ENCODE data around the gene SMPDL3B. TPM values are rescaled to one million over a fixed set of nuclear protein-coding genes. Genes with fewer than 3 reads are reported as not detected.

The SMPDL3B gene
- total RNA-seq, 1 experiment from 2014 or later: 31.6 TPM

DNA sequence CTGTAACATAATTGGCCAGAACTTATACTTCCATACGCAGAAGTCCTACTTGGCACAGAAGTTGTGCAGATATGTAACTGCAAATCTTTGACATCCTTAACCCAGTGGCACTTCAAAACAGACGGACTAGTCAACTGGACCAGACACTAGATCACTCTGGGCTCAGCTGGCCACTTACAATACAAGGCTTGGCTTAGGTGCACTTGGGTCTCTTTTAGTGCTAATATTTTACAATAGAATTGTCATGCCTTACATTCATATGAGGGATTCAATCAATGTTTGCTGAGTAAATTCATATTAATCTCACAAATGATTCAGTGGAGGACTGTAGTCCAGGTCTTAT, 45.0 kb downstream of the SMPDL3B start (continued):
- TF ChIP-seq CTCF (IDR thresholded peaks at IDR 0.05) (no peak), MYBL2 (CRISPR knock-in tag; IDR thresholded peaks at IDR 0.05) (no peak), NR2C2 (CRISPR knock-in tag; IDR thresholded peaks at IDR 0.05) (no peak), RELA (CRISPR knock-in tag; IDR thresholded peaks at IDR 0.05; ENCODE audit: borderline replicate concordance) (no peak)

DNA sequence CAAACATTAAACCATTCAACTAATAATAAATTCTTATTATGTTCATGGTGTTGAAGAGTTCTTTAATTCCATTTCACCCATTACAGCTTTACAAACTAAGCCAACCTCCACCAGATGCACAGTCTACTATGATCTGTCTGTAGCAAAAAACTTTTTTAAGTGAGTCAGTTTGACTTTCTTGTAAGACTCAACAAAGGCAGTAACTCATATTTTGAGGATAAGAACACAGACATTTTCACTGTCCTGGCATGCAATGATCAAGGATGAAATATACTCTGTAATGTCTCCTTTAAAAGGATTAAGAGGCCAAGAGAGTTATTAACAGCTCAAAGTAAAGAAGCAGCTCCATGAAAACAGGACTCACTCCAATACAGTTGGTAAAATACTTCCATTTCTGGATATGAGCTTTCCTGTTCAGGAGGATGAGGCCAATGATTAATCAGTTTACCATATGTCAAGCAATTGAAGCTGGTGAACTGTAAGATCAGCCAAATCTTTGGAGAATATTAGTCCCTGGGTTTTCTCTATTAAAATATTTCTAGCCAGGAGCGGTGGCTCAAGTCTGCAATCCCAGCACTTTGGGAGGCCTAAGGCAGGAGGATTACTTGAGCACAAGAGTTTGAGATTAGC, 45.5 kb downstream of the SMPDL3B start:
- ChIA-PET POLR2A (no interaction called here), CTCF (interaction anchor here (1.4 to 4.2 kb wide), 4 partner anchors 20 to 122 kb away, joined by 3 to 19 read pairs (median 6); partner anchors contain the start of gene XKR8)
- DNase-seq (ENCODE audit: low spot score) (no peak), ATAC-seq (no peak)
- Mint-ChIP-seq H3K27ac (no peak overlapping the region), H3K9me3 (no peaks in the 10 kb centered on the region), H3K4me1 (no peaks in the 10 kb centered on the region), H3K36me3 (no peaks in the 10 kb centered on the region; the same call in none of the 2 replicates), H3K4me3 (no peak overlapping the region), H3K27me3 (ENCODE audit: low read depth) (no peaks in the 10 kb centered on the region)
- TF ChIP-seq NFATC4 (CRISPR knock-in tag; IDR thresholded peaks at IDR 0.05): no peak
- no peak for TF ChIP-seq E2F1 (CRISPR knock-in tag; IDR thresholded peaks at IDR 0.05)
- TF ChIP-seq NR2C2 (CRISPR knock-in tag; IDR thresholded peaks at IDR 0.05): no peak
- no peak for TF ChIP-seq FOXK1 (CRISPR knock-in tag; IDR thresholded peaks at IDR 0.05)
- TF ChIP-seq ESRRA (CRISPR knock-in tag; IDR thresholded peaks at IDR 0.05; ENCODE audit: borderline replicate concordance): no peak
- TF ChIP-seq CREB1 (CRISPR knock-in tag; IDR thresholded peaks at IDR 0.05): no peak
- TF ChIP-seq ZNF232 (CRISPR knock-in tag; IDR thresholded peaks at IDR 0.05): no peak
- TF ChIP-seq TCF7 (CRISPR knock-in tag; IDR thresholded peaks at IDR 0.05; ENCODE audit: low read depth): no peak
- no peak for TF ChIP-seq EMX1 (CRISPR knock-in tag; IDR thresholded peaks at IDR 0.05)
- TF ChIP-seq, protein P1, sequence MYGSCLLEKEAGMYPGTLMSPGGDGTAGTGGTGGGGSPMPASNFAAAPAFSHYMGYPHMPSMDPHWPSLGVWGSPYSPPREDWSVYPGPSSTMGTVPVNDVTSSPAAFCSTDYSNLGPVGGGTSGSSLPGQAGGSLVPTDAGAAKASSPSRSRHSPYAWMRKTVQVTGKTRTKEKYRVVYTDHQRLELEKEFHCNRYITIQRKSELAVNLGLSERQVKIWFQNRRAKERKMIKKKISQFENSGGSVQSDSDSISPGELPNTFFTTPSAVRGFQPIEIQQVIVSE (CRISPR knock-in tag; IDR thresholded peaks at IDR 0.05; ENCODE audit: borderline replicate concordance): no peak
- TF ChIP-seq, protein P2, sequence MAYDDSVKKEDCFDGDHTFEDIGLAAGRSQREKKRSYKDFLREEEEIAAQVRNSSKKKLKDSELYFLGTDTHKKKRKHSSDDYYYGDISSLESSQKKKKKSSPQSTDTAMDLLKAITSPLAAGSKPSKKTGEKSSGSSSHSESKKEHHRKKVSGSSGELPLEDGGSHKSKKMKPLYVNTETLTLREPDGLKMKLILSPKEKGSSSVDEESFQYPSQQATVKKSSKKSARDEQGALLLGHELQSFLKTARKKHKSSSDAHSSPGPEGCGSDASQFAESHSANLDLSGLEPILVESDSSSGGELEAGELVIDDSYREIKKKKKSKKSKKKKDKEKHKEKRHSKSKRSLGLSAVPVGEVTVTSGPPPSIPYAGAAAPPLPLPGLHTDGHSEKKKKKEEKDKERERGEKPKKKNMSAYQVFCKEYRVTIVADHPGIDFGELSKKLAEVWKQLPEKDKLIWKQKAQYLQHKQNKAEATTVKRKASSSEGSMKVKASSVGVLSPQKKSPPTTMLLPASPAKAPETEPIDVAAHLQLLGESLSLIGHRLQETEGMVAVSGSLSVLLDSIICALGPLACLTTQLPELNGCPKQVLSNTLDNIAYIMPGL (CRISPR knock-in tag; IDR thresholded peaks at IDR 0.05): no peak

DNA sequence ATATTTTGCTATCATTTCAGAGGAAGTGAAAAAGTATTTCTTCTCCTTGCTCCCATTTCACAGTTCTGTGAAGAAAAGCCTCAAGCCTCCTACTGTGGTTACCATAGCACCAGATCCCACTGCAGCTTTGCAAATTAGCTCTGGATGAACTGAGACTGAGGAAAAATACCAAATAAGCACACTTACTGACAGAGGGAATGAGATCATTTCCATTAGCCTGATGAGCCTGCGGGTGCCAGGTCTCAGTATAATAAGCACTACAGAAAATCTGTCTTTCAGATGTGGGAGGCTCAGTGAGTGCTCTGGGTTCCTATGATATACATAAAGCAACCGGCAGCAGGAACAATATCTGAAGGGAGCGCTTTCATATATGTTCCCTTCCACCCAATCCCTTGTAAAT, 46.3 kb downstream of the SMPDL3B start:
- ATAC-seq (no peak), DNase-seq (ENCODE audit: low spot score) (no peak)
- no peak overlapping the region for H3K4me3 Mint-ChIP-seq
- H3K27me3 Mint-ChIP-seq (ENCODE audit: low read depth): no peaks in the 10 kb centered on the region
- CTCF ChIA-PET: interaction anchor here (0.7 to 4.2 kb wide), 3 partner anchors 21 to 123 kb away, joined by 3 to 19 read pairs (median 4); partner anchors contain the start of gene XKR8
- H3K36me3 Mint-ChIP-seq: no peaks in the 10 kb centered on the region; the same call in none of the 2 replicates
- H3K27ac Mint-ChIP-seq: no peak overlapping the region
- no peaks in the 10 kb centered on the region for H3K4me1 Mint-ChIP-seq
- POLR2A ChIA-PET: no interaction called here
- no peaks in the 10 kb centered on the region for H3K9me3 Mint-ChIP-seq
- TF ChIP-seq JAZF1 (CRISPR knock-in tag; IDR thresholded peaks at IDR 0.05) (no peak), ZNF317 (CRISPR knock-in tag; IDR thresholded peaks at IDR 0.05; ENCODE audit: borderline replicate concordance, low read depth) (no peak), MXD4 (CRISPR knock-in tag; IDR thresholded peaks at IDR 0.05; ENCODE audit: borderline replicate concordance) (no peak), ERG (CRISPR knock-in tag; IDR thresholded peaks at IDR 0.05) (no peak), NFYB (CRISPR knock-in tag; conservative IDR thresholded peaks at IDR 0.05; ENCODE audit: low read depth) (no peak), TEAD4 (CRISPR knock-in tag; IDR thresholded peaks at IDR 0.05) (no peak), ZNF396 (CRISPR knock-in tag; IDR thresholded peaks at IDR 0.05; ENCODE audit: borderline replicate concordance) (no peak)
- TF ChIP-seq, protein P3, sequence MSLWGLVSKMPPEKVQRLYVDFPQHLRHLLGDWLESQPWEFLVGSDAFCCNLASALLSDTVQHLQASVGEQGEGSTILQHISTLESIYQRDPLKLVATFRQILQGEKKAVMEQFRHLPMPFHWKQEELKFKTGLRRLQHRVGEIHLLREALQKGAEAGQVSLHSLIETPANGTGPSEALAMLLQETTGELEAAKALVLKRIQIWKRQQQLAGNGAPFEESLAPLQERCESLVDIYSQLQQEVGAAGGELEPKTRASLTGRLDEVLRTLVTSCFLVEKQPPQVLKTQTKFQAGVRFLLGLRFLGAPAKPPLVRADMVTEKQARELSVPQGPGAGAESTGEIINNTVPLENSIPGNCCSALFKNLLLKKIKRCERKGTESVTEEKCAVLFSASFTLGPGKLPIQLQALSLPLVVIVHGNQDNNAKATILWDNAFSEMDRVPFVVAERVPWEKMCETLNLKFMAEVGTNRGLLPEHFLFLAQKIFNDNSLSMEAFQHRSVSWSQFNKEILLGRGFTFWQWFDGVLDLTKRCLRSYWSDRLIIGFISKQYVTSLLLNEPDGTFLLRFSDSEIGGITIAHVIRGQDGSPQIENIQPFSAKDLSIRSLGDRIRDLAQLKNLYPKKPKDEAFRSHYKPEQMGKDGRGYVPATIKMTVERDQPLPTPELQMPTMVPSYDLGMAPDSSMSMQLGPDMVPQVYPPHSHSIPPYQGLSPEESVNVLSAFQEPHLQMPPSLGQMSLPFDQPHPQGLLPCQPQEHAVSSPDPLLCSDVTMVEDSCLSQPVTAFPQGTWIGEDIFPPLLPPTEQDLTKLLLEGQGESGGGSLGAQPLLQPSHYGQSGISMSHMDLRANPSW (CRISPR knock-in tag; conservative IDR thresholded peaks at IDR 0.05; ENCODE audit: low read depth): no peak
- TF ChIP-seq, protein P4, sequence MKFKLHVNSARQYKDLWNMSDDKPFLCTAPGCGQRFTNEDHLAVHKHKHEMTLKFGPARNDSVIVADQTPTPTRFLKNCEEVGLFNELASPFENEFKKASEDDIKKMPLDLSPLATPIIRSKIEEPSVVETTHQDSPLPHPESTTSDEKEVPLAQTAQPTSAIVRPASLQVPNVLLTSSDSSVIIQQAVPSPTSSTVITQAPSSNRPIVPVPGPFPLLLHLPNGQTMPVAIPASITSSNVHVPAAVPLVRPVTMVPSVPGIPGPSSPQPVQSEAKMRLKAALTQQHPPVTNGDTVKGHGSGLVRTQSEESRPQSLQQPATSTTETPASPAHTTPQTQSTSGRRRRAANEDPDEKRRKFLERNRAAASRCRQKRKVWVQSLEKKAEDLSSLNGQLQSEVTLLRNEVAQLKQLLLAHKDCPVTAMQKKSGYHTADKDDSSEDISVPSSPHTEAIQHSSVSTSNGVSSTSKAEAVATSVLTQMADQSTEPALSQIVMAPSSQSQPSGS (CRISPR knock-in tag; IDR thresholded peaks at IDR 0.05; ENCODE audit: borderline replicate concordance, low read depth): no peak
